GM21528 (cell line): ENCODE results near the gene CAPN9.

Experiments used
- ATAC-seq: cut with Tn5 transposase; IDR thresholded peaks from one replicate; pipeline ENCODE4 v1.9.1; 2021; ENCODE audit warnings: mild to moderate bottlenecking, moderate library complexity; ENCODE audit not compliant: unreplicated experiment, low FRiP score

Gene CAPN9

DNA sequence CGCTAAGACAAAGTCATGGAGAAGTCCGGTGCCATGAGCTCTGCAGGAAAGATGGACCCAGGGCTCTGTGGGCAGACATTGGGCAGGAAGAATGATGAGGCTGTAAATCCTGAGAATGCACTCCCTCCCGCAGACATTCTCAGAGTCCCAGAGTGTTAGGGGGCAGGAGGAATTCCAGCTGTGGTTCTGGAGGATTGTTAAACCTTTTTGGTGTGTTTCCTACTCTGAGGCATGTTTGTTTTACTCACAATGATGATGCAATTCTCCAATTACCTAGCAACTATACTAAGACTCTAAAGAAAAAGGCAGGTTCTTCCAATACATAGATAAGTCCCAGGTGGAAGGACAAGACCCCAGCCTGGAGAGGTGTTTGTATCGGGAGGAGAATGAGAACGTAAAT lies 2.8 kb upstream of the CAPN9 start:
- no peak for ATAC-seq

- ATAC-seq = no peak
Measured at GRCh38 chr1:230745071-230745470, 2.1 kb upstream of the CAPN9 start.

DNA sequence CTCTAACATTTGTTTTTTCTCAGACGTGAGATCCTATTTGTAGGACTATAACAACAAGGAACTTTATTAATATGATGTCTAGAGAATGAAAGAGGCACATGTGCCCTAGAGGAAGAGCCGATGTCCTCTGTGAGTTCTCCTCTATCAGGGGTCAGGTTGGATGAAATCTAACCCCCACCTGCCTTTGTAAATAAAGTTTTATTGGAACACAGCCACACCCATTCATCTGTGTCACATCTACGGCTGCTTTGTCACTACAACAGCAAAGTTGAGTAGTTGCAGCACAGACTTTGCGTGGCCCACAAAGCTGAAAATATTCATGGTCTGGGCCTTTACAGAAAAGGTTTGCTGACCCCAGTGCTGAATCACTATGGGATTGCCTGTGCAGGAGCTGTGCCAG lies 571 bp upstream of the CAPN9 start:
- ATAC-seq = no peak

DNA sequence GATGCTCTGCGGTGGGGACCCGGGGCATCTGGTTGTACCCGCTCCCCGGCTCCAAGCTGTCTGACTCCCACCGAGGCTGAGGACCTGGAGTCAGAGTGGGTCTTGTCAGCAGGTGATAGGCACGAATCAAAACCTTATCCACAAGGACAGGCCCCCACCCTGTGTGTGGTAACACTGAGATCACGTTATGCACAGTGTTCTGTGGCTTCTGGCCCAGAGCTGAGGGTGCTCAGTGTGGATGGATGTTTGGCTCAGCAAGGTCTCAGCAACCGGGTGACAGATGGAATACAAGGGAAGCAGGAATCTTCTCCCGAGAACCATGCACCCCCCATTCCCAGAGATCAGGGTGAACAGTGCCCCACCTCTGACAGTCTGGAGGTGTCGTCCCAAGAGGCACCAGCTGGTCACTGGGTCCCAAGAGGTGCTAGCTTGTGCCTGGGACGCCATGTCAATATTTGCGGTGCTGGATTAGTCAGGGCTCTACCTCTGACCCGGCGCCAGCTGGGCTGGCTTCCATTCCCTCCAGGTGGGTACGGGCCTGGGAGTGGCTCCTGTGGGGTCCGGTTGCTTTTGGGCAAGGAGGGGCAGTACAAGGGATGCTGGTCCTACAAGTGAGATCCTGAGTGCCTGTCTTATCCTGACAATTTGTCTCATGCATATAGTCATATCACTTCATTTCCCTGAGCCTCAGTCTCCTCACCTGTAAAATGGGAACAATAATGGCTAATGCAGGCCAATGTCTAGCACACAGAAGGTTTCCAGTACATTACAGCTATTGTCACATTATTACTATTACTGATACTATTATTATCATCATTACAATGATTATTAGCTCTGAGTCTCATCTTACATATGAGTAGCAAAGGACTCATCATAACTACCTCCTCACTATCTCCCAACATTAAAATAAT lies 957 bp downstream of the CAPN9 start:
- ATAC-seq = no peak

DNA sequence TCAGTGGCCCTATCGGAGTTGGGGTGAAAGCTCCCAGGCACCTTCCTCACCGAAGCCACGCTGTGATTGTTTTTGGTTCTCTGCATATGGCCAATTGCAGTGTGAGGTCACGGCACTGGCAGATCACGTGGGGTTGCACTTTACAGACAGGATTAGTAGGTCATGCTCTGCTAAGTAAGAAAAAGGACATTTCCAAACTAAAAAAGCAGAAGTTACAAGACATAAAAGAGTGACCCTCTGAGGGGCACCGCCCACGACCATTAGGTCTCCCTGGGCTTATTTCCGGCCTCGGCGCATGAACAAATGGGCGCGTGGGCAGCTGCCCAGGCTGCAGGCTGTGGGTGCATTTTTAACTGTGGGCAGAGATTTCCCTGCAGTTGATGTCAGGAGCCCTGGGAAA lies 2.0 kb downstream of the CAPN9 start:
- ATAC-seq = no peak

DNA sequence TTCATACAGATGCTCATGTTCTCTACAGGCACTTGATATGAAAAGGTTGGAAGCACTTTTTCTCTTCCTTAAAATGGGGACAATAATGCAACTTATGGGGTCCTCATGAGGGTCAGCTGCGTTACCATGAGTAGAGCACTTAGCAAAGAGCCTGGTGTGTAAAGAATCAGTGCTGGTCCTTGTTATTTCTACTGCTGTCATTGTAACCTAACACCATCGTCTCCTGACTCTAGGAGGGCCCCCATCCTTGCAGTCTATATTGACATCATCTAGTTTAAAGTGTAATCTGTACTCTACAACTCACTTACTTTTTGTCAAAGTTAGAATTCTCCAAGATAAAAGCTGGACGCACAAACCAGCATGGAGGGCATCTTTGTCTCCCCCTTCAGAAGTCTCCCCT lies 2.4 kb downstream of the CAPN9 start:
- no peak for ATAC-seq

- ATAC-seq = no peak
Measured at GRCh38 chr1:230750576-230750975, 3.4 kb downstream of the CAPN9 start.

- no peak for ATAC-seq
Measured at GRCh38 chr1:230750986-230751625, 3.9 kb downstream of the CAPN9 start.

GRCh38 chr1:230752407-230752806 lies 5.2 kb downstream of the CAPN9 start:
- ATAC-seq = no peak

GRCh38 chr1:230753191-230753585 lies 6.0 kb downstream of the CAPN9 start:
- no peak for ATAC-seq

DNA sequence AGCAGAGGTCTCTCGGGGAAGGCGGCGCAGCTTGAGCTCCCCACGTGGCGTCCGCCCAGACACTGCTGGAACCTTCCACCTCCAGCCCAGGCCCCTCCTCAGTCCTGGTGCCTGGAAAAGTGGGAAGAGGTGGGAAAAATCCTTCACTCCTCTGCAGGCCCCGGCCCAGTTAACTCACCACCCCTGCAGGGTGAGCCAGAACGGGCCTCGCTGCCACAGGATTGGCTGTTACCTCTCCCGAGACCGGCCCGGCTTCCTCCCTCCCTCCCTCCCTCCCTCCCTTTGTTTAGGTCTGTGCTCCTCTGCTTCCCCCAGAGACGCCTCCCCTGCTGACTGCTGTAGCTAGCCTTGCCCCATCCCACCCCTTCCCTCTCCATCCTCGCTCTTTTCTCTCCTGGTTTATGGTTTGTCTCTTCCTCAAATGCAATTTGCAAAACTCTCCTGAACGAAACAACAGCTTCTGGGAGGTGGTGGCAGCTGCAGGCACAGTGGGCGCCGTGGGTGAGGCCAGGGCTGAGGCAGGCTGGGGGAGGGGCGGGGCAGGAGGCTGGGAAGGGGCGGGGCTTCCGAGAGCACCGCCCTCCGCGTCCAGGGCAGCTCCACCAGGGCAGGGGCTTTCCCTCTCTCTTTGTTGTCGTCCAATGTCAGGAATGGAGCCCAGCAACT lies 6.5 kb downstream of the CAPN9 start:
- ATAC-seq = no peak

GRCh38 chr1:230754796-230755195 lies 7.6 kb downstream of the CAPN9 start:
- ATAC-seq = no peak

GRCh38 chr1:230757856-230758708 lies 10.9 kb downstream of the CAPN9 start:
- ATAC-seq = no peak

DNA sequence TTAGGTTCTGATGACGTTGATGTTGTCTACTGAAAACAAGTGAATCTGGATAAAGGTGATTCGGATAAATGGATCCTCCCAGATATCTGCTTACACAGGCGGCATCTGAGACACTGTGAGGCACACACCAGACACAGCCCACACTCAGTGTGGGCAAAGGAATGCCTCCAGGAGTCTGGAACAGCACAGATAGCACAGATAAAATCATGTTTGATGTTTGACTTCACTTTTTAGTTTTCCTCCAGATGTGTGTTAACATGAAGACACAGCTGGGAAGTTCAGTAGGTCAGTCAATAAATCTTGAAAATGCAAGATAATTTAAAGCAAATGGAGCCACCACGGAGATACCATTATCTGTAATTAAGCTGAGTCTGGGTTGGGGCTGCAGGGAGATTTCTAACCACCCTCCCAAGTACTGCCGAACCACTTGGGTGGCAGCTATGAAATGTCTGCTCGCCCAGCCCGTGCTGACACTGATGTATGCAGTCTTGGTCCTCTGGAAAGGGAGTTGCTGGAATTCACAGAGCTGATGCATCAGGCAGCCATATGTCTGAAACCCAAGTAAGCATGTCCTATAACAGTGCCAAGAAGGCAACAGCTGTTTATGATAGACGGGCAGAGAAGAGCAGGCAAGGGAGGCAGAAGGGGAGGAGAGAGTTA lies 11.7 kb downstream of the CAPN9 start:
- ATAC-seq = no peak

DNA sequence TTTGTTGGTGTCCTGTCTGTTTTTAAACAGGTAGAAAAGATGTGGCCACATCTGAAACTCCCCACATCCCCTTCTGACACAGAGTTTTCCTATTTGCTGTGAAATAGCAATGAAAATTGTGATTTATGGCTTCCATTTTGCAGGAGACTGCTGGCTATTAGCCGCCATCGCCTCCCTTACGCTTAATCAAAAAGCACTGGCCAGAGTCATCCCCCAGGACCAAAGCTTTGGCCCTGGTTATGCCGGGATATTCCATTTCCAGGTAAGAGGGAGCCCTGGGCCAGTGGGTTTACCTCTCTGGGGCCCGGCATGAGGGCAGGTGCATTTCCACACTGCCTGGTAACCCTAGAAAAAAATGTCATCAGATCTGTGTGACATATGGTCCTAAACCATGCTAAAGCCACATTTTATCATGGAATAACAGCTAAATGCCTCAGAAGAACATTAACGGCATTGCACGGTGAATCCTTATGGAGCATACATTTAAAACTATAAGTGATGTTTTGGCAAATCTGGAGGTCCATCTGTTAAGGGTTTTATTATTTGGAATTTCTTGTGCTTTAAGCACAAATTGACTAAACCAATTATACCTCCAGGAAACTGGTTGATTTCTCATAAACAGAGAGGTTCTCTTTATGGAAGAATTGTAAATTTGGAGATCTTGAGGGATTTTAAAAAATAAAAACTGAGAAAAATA lies 12.3 kb downstream of the CAPN9 start:
- ATAC-seq = no peak

- no peak for ATAC-seq
Measured at GRCh38 chr1:230760360-230760827, 13.2 kb downstream of the CAPN9 start.

DNA sequence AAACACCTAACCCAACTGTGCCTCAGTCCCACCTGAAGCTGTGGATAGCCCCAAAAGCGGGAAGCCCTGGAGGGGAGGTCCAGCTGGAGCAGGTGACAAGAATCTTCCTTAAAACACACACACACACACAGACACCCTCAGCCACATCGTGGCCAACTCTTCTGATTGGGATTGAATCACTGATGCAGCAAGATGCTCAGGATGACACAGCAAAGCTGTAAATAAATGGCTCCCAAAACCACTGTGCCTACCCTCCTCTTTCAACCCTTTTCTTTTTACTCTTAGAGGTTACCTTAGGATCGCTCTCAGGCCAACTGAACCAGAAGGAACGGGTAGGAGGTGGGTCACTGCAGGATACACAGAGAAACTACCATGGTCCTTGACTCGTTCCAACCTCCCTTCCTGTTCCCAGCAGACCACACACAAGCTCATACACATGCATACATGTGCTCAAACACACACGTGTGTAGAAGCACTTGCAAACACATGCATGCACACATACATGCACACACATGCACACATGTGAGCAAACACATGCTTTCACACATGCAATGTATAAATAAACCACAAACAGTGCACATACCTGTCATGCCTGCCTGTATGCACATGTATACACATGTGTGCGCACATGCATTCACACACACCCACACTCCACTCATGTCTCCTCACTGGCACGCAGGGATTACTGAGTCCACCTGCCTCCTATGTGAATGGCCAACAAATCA lies 14.4 kb downstream of the CAPN9 start:
- no peak for ATAC-seq

GRCh38 chr1:230763927-230764591 lies 16.9 kb downstream of the CAPN9 start:
- no peak for ATAC-seq
